Adipocyte (in vitro differentiated cells): ENCODE measurements around the gene IRF2.

Source experiments
- DNase-seq: peaks from one replicate; pipeline ENCODE4 v3.0.0-alpha.2; 2015; ENCODE audit warnings: low read depth
- H3K27me3 ChIP-seq: replicated peaks from 2 replicates; pipeline ENCODE4 v1.7.0; 2013; ENCODE audit warnings: mild to moderate bottlenecking, low read length, moderate library complexity; ENCODE audit not compliant: control insufficient read depth, insufficient read depth
- H3K36me3 ChIP-seq: 2 replicates; pipeline ENCODE4 v1.7.0; 2013; ENCODE audit warnings: low read length, mild to moderate bottlenecking, moderate library complexity; ENCODE audit not compliant: control insufficient read depth, insufficient read depth, severe bottlenecking
- H3K4me1 ChIP-seq: 2 replicates; pipeline ENCODE4 v1.7.0; 2013; ENCODE audit warnings: mild to moderate bottlenecking, low read length, moderate library complexity; ENCODE audit not compliant: control insufficient read depth, insufficient read depth
- H3K4me3 ChIP-seq: 2 replicates; pipeline ENCODE4 v1.7.0; 2013; ENCODE audit warnings: mild to moderate bottlenecking, low read length, moderate library complexity
- H3K9ac ChIP-seq: 2 replicates; pipeline ENCODE4 v1.7.0; 2013; ENCODE audit warnings: mild to moderate bottlenecking, low read length, moderate library complexity
- H3K9me3 ChIP-seq: 2 replicates; pipeline ENCODE4 v1.7.0; 2013; ENCODE audit warnings: mild to moderate bottlenecking, low read length, moderate library complexity; ENCODE audit not compliant: control insufficient read depth

IRF2 gene

DNA sequence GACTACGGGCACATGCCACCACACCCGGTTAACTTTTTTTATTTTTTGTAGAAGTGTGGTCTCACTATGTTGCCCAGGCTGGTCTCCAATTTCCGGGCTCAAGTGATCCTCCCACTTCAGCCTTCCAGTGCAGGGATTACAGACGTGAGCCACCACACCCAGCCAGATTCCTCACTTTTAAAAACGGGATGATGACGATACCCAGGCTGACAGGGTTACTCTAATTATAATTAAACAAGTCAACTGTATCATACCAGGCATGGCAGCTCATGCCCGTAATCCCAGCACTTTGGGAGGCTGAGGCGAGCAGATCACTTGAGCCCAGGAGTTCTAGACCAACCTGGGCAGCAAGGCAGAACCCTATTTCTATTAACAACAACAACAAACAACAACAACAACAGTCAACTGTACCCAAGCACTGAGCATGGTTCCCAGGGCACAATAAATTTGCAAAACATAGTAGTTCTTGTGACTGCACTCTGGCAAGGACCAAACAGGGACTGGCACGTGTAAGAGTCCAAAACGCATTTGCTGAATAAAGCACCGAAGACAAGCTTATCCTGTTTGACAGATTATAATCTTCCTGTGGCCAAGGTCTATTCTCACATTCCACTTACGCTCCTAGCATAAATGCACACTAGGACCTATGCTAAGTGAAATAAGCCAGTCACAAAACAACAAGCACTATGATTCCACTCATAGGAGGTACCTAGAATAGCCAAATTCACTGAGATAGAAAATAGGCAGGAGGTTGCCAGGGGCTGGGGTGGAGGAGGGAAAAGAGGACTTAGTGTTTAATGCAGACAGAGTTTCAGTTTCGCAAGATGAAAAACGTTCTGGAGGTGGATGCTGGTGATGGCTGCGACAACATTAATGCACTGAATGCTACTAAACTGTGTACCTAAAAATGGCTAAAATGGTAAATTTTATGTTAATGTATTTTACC, 77.5 kb downstream of the IRF2 start:
- no peaks in the 10 kb centered on the region for H3K27me3 ChIP-seq
- no peak for DNase-seq
- H3K4me3 ChIP-seq = no peak overlapping the region
- no peak overlapping the region for H3K9ac ChIP-seq
- H3K36me3 ChIP-seq = peaks cover 26% of the 10 kb centered on the region
- peaks cover 81% of the 10 kb centered on the region for H3K4me1 ChIP-seq
- H3K9me3 ChIP-seq = no peaks in the 10 kb centered on the region

DNA sequence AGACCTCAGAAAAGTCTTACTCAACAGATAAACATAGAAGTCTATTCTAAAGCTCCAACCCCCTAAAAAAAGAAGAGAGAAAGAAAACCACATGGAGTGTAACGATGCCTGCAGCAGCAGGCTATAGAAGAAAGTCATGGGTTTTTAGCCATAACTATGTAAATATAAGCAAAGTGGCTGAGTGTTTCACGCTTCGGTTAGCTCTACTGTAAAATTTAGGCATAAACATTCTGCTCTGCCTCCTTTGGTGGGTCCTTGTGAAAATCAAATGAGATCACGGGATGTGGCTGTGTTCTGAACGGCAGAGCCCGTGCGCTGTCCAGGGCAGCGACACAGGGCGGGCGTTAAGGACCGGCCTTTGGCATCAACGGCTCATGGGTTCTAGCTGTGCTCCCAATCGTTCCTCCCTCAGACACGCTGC, 78.4 kb downstream of the IRF2 start:
- peaks cover 78% of the 10 kb centered on the region for H3K4me1 ChIP-seq
- H3K36me3 ChIP-seq = peaks cover 31% of the 10 kb centered on the region
- H3K9me3 ChIP-seq = no peaks in the 10 kb centered on the region
- DNase-seq = peak; percentile 44
- H3K27me3 ChIP-seq = no peaks in the 10 kb centered on the region
- no peak overlapping the region for H3K9ac ChIP-seq
- no peak overlapping the region for H3K4me3 ChIP-seq

DNA sequence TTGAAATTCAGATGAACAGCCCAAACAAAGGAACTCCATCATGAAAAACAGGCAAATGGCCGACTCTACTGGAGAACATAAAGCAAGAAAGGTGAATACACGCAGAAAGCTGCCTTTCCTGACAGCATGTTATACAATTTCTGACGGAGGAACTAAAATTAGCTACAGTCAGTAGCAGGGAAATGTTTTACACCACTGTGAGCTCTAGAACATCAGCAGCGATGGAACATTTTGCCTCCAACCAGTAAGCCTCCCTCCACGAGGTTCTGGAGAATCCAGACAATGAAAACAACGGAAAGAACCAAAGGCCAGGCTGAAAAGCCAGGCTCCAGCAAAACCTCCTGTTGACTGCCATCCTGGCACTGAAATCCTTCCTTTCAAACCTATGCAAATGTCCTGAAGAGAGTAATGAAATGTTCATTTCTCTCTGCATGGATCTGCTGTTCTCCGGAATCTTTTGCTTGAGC, 78.9 kb downstream of the IRF2 start:
- H3K4me3 ChIP-seq = no peak overlapping the region
- peaks cover 36% of the 10 kb centered on the region for H3K36me3 ChIP-seq

DNA sequence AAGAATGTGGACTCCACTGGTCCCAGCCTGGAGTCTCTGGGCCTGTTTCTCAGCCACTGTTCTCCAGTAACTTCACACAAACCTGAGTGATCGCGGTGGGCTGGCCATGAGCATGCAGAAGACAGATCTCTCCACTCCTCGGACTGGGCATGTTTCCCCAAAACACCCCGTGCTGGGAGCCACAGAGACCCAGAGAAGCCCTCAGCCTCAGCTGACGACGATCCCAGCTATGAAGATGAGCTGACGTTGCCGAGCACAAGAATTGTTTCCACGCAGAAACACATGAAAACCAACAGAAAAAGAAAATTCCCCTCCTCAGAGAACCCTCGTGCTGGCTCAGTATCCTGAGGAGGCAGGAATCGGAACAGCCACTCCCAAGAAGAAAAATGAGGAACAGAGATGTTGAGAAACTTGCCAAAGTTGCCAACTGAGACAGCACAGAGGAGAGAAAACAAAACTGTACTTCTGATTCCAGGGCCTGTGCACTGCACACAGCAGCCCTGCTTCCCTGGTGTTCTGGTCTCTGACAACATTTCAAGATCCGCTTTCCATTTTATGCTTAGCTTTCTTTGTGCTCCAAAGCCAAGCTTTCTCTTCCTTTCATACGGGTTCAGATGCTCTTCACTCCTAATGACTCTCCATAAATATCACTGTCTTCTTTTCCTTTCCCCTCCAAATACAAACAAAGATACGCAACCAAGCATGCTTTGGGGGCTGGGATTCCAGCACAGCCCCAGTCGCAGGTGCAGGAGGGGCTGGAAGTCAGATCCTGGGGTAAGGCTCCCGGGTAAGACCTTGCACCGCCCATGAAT, 81.4 kb downstream of the IRF2 start:
- H3K4me3 ChIP-seq = peak overlapping the region; percentile 49
- DNase-seq = no peak
- H3K36me3 ChIP-seq = peaks cover 56% of the 10 kb centered on the region
- H3K9ac ChIP-seq = peak overlapping the region; percentile 78
- H3K27me3 ChIP-seq = no peaks in the 10 kb centered on the region
- H3K4me1 ChIP-seq = peaks cover 56% of the 10 kb centered on the region
- no peaks in the 10 kb centered on the region for H3K9me3 ChIP-seq

More for the DNA sequence above, 78.9 kb downstream of the IRF2 start:
- H3K27me3 ChIP-seq = no peaks in the 10 kb centered on the region
- DNase-seq = no peak
- H3K4me1 ChIP-seq = peaks cover 73% of the 10 kb centered on the region
- H3K9me3 ChIP-seq = no peaks in the 10 kb centered on the region
- peak overlapping the region; percentile 12 for H3K9ac ChIP-seq

DNA sequence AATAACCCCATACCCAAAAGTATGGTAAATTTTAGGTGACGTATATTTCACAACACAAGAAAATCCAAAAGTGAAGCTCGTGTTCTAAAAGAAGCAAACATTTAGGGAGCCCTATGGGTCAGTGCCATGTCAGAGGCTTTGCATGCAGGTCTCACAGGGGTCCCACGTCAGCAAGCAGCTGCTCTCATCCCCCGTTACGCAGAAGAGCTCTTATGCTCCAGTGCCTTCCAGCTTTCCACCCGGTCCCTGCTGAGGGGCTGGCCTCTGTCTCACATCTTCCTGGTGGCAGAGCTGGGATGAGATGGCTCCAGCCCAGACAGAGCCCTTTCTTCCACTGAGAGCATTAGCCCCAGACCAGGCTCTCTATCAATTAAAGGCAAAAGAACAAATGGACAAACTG, 82.0 kb downstream of the IRF2 start:
- H3K4me1 ChIP-seq = peaks cover 50% of the 10 kb centered on the region
- peak overlapping the region; percentile 49 for H3K4me3 ChIP-seq
- H3K36me3 ChIP-seq = peaks cover 57% of the 10 kb centered on the region
- H3K9me3 ChIP-seq = no peaks in the 10 kb centered on the region
- no peak for DNase-seq
- H3K27me3 ChIP-seq = no peaks in the 10 kb centered on the region
- H3K9ac ChIP-seq = peak overlapping the region; percentile 78

DNA sequence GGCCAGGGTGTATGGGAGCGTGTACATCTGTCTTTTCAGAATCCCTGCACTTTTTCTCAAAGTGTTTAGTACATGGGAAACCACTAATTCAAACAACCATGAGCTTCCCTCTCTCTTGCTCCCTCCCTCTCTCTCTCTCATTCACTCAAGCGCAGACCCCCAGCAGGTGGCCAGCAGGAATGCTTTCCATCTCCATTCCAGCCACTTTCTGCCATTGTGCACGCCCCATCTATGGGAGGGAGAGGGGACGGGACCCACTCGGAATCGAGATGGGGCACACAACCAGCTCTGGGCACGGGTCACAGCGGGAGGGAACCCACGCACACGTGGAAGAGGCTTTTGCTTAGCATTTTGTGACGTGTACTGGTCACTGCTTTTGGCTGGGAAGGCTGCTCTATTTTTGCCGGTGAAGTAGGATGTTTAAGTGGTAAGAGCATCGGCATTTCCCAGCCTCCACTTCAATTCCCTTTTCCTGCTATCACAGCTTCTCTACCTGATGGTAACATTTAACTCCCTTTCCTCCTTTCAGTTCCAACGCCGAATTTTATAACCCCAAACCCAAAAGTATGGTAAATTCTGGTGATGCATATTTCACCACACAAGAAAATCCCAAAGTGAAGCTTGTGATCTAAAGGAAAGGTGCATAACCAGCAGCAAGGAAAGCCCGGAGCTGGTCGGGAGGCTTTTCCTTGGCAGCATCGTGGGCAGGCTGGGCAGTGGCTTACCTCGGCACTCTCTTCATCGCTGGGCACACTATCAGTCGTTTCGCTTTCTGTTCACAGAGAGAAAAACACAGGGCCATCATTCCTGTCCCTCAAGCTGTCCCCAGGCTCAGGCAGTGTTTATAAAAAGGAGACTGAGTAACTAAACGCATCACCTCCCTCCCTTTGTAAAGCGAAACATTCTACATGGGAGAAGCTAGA, 84.1 kb downstream of the IRF2 start:
- peaks cover 34% of the 10 kb centered on the region for H3K4me1 ChIP-seq
- no peaks in the 10 kb centered on the region for H3K27me3 ChIP-seq
- H3K9ac ChIP-seq = no peak overlapping the region
- DNase-seq = no peak
- H3K36me3 ChIP-seq = peaks cover 61% of the 10 kb centered on the region
- H3K9me3 ChIP-seq = no peaks in the 10 kb centered on the region
- H3K4me3 ChIP-seq = no peak overlapping the region

DNA sequence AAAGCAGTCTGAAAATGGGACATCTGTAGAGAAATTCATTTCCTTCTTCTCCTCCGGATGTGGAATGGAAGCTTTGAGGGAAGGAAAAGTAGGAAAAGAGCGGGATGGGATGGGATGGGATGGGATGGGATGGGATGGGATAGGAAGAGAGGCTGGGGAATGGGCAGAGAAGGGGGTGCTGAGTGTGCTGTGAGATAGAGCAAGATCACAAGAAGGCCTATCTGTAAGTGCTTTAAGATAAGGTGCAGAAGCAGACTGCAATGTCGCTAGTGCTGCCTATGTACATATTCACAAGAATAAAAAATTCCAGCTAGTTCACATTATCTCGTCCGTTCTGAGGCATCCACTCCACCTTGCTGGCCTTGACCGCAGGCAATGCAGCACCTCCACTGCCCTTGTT, 86.2 kb downstream of the IRF2 start:
- peaks cover 34% of the 10 kb centered on the region for H3K4me1 ChIP-seq
- H3K9me3 ChIP-seq = no peaks in the 10 kb centered on the region
- no peak overlapping the region for H3K4me3 ChIP-seq
- no peak for DNase-seq
- peaks cover 61% of the 10 kb centered on the region for H3K36me3 ChIP-seq
- H3K9ac ChIP-seq = no peak overlapping the region
- no peaks in the 10 kb centered on the region for H3K27me3 ChIP-seq

DNA sequence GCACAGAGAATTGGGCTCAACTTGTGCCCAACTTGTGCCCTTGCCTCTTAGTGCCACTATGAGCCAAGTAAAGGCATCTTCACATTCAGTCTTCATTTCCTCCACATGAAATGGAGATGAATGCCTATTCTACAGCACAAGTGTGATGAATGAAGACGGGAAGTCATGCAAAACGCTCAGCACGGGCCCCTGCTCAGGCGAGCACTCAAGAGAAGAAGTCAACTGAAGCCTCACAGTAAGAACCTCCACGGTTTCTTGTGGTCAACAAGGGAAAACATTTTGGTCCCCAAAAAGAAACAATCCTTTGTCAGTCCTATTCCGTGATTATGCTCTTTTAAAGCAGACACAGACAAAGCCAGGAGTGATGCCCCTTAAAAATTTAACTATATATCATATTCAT, 87.0 kb downstream of the IRF2 start:
- no peak overlapping the region for H3K9ac ChIP-seq
- DNase-seq = no peak
- H3K4me3 ChIP-seq = no peak overlapping the region
- peaks cover 60% of the 10 kb centered on the region for H3K36me3 ChIP-seq
- peaks cover 34% of the 10 kb centered on the region for H3K4me1 ChIP-seq
- H3K27me3 ChIP-seq = no peaks in the 10 kb centered on the region
- no peaks in the 10 kb centered on the region for H3K9me3 ChIP-seq

DNA sequence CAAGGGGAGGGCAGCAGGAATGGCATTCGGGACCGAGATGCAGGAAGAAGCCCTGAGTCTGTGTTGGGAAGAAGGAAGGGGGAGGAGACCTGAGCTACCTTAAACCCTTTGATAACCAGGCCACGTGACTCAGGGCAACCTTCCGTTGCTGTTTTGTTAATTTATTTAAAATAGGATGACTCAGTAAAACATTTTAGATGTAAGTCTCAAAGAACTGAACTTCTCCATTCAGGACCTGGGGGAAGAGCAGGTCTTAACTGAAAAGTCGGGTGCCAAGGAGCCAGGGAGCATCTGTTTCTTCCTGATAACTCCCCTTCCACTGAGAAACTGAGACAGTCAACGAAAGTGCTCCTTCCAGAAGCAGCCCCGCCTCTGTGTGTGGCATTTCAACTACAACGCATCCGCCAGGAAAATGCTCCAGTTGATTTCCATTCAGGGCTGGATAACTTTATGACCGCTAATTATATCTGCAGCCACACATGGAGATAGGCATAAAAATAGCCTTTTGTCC, 88.0 kb downstream of the IRF2 start:
- peaks cover 50% of the 10 kb centered on the region for H3K36me3 ChIP-seq
- DNase-seq = no peak
- peaks cover 37% of the 10 kb centered on the region for H3K4me1 ChIP-seq
- no peak overlapping the region for H3K4me3 ChIP-seq
- H3K27me3 ChIP-seq = no peaks in the 10 kb centered on the region
- H3K9me3 ChIP-seq = no peaks in the 10 kb centered on the region
- H3K9ac ChIP-seq = no peak overlapping the region

DNA sequence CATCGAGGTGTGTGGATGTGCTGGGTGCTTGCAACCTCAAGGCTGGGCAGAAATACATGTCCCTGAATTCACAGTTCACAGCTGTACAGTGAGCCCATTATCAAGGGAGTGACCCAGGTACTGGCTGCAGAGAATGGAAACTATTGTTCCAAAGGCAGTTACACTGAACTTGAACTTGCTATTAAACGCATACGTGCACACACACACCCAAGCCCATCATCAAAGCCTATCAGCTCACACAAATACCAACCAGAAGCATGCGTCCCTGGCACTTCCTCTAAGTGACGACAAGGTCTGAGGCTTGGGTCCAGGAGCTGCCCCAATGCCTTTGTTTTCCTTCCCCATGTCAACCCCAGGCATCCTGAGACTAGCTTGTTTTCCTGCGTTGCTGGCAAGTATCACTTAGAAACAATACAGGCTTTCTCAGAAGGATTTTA, 88.6 kb downstream of the IRF2 start:
- Histone ChIP-seq H3K4me3 (no peak overlapping the region), H3K4me1 (peaks cover 42% of the 10 kb centered on the region), H3K9ac (no peak overlapping the region), H3K27me3 (no peaks in the 10 kb centered on the region), H3K36me3 (peaks cover 44% of the 10 kb centered on the region), H3K9me3 (no peaks in the 10 kb centered on the region)
- no peak for DNase-seq
